Spleen (tissue), 11 donors: ENCODE results near the gene ABCB4. TPM values are rescaled to one million over a fixed set of nuclear protein-coding genes. Genes with fewer than 3 reads are reported as not detected.
"Not testable (repeated sequence)": the region's sequence is repeated elsewhere in the genome, so short reads cannot be mapped to it uniquely, and the experiment has no call there.

Source experiments
- DNase-seq: peaks from one replicate; pipeline ENCODE4 v3.0.0-alpha.2; 2020
- H3K27ac ChIP-seq, 8 donors: fragments of 200-600 bp; sonication (generic) in 7 of 8; 1 replicate in 4 of 8; 2 replicates in 4 of 8; pipeline versions ENCODE4 v1.5.0 to v1.8.0; 2016 to 2021; ENCODE audit warnings: inconsistent platforms in 4 of 8, mild to moderate bottlenecking in 4 of 8, moderate library complexity in 1 of 8
- H3K27me3 ChIP-seq, 7 donors: fragments of 200-600 bp; sonication (generic) in 6 of 7; replicated peaks in 1 of 7; 1 replicate in 4 of 7; 2 replicates in 3 of 7; pipeline versions ENCODE4 v1.5.0 to v1.8.0; 2016 to 2021; ENCODE audit warnings: inconsistent platforms in 3 of 7, mild to moderate bottlenecking in 1 of 7
- H3K36me3 ChIP-seq, 6 donors: fragments of 200-600 bp; sonication (generic) in 5 of 6; 1 replicate in 4 of 6; 2 replicates in 2 of 6; pipeline versions ENCODE4 v1.5.0 to v1.8.0; 2016 to 2021; ENCODE audit warnings: inconsistent platforms in 2 of 6
- H3K4me1 ChIP-seq, 6 donors: fragments of 200-600 bp; sonication (generic) in 5 of 6; 1 replicate in 3 of 6; 2 replicates in 3 of 6; pipeline versions ENCODE4 v1.5.0 to v1.8.0; 2016 to 2021; ENCODE audit warnings: inconsistent platforms in 3 of 6
- H3K4me3 ChIP-seq, 8 donors: fragments of 200-600 bp; sonication (generic) in 7 of 8; 1 replicate in 4 of 8; 2 replicates in 4 of 8; pipeline versions ENCODE4 v1.5.0 to v1.8.0; 2016 to 2021; ENCODE audit warnings: inconsistent platforms in 4 of 8, mild to moderate bottlenecking in 4 of 8, moderate library complexity in 2 of 8
- H3K9me3 ChIP-seq, 8 donors: fragments of 200-600 bp; sonication (generic) in 7 of 8; 1 replicate in 4 of 8; 2 replicates in 4 of 8; pipeline versions ENCODE4 v1.5.0 to v1.8.0; 2016 to 2021; ENCODE audit warnings: inconsistent platforms in 4 of 8
- POLR2A ChIP-seq, 3 donors: fragments of 450-650 bp; IDR thresholded peaks; one replicate each; pipeline ENCODE4 v1.5.1; 2017; ENCODE audit warnings: antibody characterized with exemption in 3 of 3, mild to moderate bottlenecking in 1 of 3
- POLR2AphosphoS5 ChIP-seq, 3 donors: sonication (generic); formaldehyde crosslinking; IDR thresholded peaks; one replicate each; pipeline ENCODE4 v1.5.1; 2017; ENCODE audit warnings: antibody characterized with exemption in 3 of 3
- WGBS, 5 donors: extraction: QIAGEN DNeasy Blood & Tissue Kit in 3 of 5; methylation state at CpG; one replicate each; pipeline versions ENCODE4 v1.1.5 to v1.1.7; 2013 to 2018; 5-methylcytosine and 5-hydroxymethylcytosine counted together
- intact Hi-C: fragments of 100-400 bp; cut with DNase I; formaldehyde crosslinking; loops from one replicate; pipeline ENCODE4 v1.15.0; 2023; ENCODE audit warnings: low total_unique reads
- polyA plus RNA-seq, 3 donors: library from polyadenylated mRNA; stranded (reverse); fragments of 200-250 nt; gene quantifications; one replicate each; pipeline ENCODE4 v1.2.1, GENCODE V29; 2013
- total RNA-seq, 7 donors: library from RNA; depleted of rRNA in 3 of 7; stranded (reverse); fragments of >200 nt in 3 of 7; fragmentation: NEBNext Ultra II Directional in 4 of 7; extraction: Animal tissue kit (Norgen Biotek cat#: 25700) in 4 of 7; gene quantifications; one replicate each; pipeline versions ENCODE4 v1.1.0 to v1.2.1, GENCODE V29; 2016 to 2021
- TF ChIP-seq, protein P1 (sequence below), 11 experiments: fragments of 200-600 bp in 7 of 11; fragments of 450-650 bp in 4 of 11; sonication (generic) in 4 of 11; IDR thresholded peaks in 8 of 11; conservative IDR thresholded peaks in 3 of 11; 1 replicate in 7 of 11; 2 replicates in 4 of 11; pipeline versions ENCODE4 v1.4.0 to v1.8.0; 2016 to 2021; ENCODE audit warnings: antibody characterized with exemption in 11 of 11, inconsistent platforms in 4 of 11, mild to moderate bottlenecking in 1 of 11
- donor health status: healthy with polysubstance abuse.
- donor health status: DM: no; HTN: no; CAD: no; lungs with moderate emphysema.
- donor health status: DM: no; HTN: no; CAD: no.
- donor health status: Bipolar disorder and iron deficiency.
- donor health status: healthy.
- donor health status: DM: no; HTN: no; CAD: no.
- donor health status: DM: yes; HTN: yes; CAD: no.

ABCB4 gene
- total and polyA plus RNA-seq, 10 donors, result 12.1 to 37.5 (median 21.7) TPM

- H3K4me1 ChIP-seq, result peaks cover 6 to 55% (median 34%) of the 10 kb centered on the region in 6 donors
These were observed 1.5 kb downstream of the ABCB4 start for GRCh38 chr7:87473986-87474385.

DNA sequence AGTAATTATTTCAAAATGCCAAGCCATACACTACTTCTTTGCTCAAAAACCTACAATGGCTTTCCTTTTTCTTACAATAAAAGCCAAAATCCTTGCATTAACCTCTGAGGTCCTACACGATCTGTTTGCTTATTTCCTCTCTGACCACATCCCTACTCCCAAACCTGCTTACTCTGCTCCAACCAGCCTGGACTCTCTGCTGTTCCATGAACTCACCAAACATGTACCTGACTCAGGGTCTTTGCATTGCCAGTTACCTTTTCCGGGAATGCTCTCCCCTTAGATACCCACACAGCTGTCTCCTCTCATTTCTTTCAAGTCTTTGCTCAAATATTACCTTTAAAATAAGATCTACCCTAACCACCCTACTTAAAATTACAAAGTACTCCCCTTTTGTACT lies 2.3 kb downstream of the ABCB4 start:
- H3K4me1 ChIP-seq, result peaks cover 6 to 58% (median 34%) of the 10 kb centered on the region in 6 donors
- WGBS, 5 donors, result 39 to 69% (median 66%) methylated on average over 2 of the region's 2 CpGs
- no peaks in the 10 kb centered on the region for H3K9me3 ChIP-seq
- no peaks in the 10 kb centered on the region for H3K36me3 ChIP-seq
- TF ChIP-seq POLR2AphosphoS5 (IDR thresholded peaks at IDR 0.05), result no peak
- no peak for TF ChIP-seq POLR2A (IDR thresholded peaks at IDR 0.05)
- TF ChIP-seq, protein P1, sequence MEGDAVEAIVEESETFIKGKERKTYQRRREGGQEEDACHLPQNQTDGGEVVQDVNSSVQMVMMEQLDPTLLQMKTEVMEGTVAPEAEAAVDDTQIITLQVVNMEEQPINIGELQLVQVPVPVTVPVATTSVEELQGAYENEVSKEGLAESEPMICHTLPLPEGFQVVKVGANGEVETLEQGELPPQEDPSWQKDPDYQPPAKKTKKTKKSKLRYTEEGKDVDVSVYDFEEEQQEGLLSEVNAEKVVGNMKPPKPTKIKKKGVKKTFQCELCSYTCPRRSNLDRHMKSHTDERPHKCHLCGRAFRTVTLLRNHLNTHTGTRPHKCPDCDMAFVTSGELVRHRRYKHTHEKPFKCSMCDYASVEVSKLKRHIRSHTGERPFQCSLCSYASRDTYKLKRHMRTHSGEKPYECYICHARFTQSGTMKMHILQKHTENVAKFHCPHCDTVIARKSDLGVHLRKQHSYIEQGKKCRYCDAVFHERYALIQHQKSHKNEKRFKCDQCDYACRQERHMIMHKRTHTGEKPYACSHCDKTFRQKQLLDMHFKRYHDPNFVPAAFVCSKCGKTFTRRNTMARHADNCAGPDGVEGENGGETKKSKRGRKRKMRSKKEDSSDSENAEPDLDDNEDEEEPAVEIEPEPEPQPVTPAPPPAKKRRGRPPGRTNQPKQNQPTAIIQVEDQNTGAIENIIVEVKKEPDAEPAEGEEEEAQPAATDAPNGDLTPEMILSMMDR (IDR thresholded peaks at IDR 0.05 in 8 of 11, conservative IDR thresholded peaks at IDR 0.05 in 3 of 11), result no peak
- peaks cover 0 to 23% (median 11%) of the 10 kb centered on the region in 7 donors for H3K27me3 ChIP-seq
- H3K4me3 ChIP-seq, result no peak overlapping the region
- no peak for DNase-seq
- intact Hi-C loops, result no loop called here
- no peak overlapping the region for H3K27ac ChIP-seq

More at GRCh38 chr7:87473986-87474385, 1.5 kb downstream of the ABCB4 start:
- peak overlapping the region in 5 of 8 donors; percentile 78 to 92 (median 87) for H3K27ac ChIP-seq
- peaks cover 0 to 23% (median 11%) of the 10 kb centered on the region in 7 donors for H3K27me3 ChIP-seq
- 30 to 49% (median 41%) methylated on average over 2 of the region's 2 CpGs for whole genome bisulfite sequencing, 5 donors
- peak overlapping the region in 2 of 8 donors; percentile 57 to 78 for H3K4me3 ChIP-seq
- intact Hi-C loops, result no loop called here
- DNase-seq, result no peak
- H3K9me3 ChIP-seq, result no peaks in the 10 kb centered on the region
- H3K36me3 ChIP-seq, result no peaks in the 10 kb centered on the region
- no peak for TF ChIP-seq POLR2AphosphoS5 (IDR thresholded peaks at IDR 0.05)
- TF ChIP-seq POLR2A (IDR thresholded peaks at IDR 0.05), result no peak
- TF ChIP-seq, protein P1 (IDR thresholded peaks at IDR 0.05 in 8 of 11, conservative IDR thresholded peaks at IDR 0.05 in 3 of 11), result no peak

DNA sequence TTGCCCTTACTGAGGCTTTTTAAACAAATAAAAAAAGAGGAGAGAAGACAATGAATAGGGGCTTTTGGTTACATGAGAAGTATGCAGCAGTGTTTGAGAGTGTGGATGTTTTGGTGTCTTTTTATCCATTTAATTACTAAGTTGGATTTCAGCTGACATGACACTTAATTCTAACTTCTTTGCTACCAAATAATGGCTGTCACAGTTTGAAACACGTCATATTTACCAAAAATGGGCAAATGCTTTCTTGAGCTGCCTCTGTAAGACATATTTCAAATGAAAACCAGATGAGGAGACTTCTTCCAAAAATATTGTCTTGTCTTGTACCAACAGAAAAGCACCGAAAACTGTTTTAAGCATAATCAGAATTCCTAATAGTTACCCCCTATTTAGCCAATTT lies 4.0 kb downstream of the ABCB4 start:
- 84 to 91% (median 87%) methylated on average over 2 of the region's 2 CpGs for WGBS, 5 donors
- no peak overlapping the region for H3K4me3 ChIP-seq
- no peaks in the 10 kb centered on the region for H3K9me3 ChIP-seq
- no peak overlapping the region for H3K27ac ChIP-seq
- H3K4me1 ChIP-seq, result peaks cover 6 to 52% (median 34%) of the 10 kb centered on the region in 6 donors
- TF ChIP-seq POLR2AphosphoS5 (IDR thresholded peaks at IDR 0.05) (no peak), POLR2A (IDR thresholded peaks at IDR 0.05) (no peak)
- TF ChIP-seq, protein P1 (IDR thresholded peaks at IDR 0.05 in 8 of 11, conservative IDR thresholded peaks at IDR 0.05 in 3 of 11), result no peak
- DNase-seq, result no peak
- H3K27me3 ChIP-seq, result peaks cover 0 to 22% (median 8%) of the 10 kb centered on the region in 7 donors
- H3K36me3 ChIP-seq, result no peaks in the 10 kb centered on the region
- intact Hi-C loops, result no loop called here

- H3K36me3 ChIP-seq, DNase-seq, H3K27ac ChIP-seq, H3K27me3 ChIP-seq, intact Hi-C loops, H3K9me3 ChIP-seq, H3K4me3 ChIP-seq: not testable (repeated sequence)
- H3K4me1 ChIP-seq, result peaks cover 5 to 30% (median 14%) of the 10 kb centered on the region in 6 donors
These were observed 6.3 kb downstream of the ABCB4 start for GRCh38 chr7:87469204-87469603.

DNA sequence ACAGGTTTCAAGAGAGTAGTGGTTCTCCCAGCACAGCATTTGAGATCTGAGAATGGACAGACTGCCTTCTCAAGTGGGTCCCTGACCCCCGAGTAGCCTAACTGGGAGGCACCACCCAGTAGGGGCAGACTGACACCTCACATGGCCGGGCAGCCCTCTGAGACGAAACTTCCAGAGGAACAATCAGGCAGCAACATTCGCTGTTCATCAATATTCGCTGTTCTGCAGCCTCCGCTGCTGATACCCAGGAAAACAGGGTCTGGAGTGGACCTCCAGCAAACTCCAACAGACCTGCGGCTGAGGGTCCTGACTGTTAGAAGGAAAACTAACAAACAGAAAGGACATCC lies 10.0 kb downstream of the ABCB4 start:
- H3K9me3 ChIP-seq, H3K4me3 ChIP-seq, H3K27me3 ChIP-seq, DNase-seq, intact Hi-C loops, H3K4me1 ChIP-seq, H3K27ac ChIP-seq: not testable (repeated sequence)
- WGBS, 5 donors, result 84 to 91% (median 89%) methylated on average over 7 of the region's 7 CpGs
- H3K36me3 ChIP-seq, result peaks cover 0 to 29% (median 0%) of the 10 kb centered on the region in 6 donors

GRCh38 chr7:87464830-87465533 lies 10.5 kb downstream of the ABCB4 start:
- intact Hi-C loops, H3K4me3 ChIP-seq: not testable (repeated sequence)
- 72 to 82% (median 75%) methylated on average over 16 of the region's 16 CpGs for WGBS, 5 donors

More at GRCh38 chr7:87464830-87465533, 10.5 kb downstream of the ABCB4 start:
- not testable (repeated sequence) for H3K27ac ChIP-seq, H3K9me3 ChIP-seq, H3K4me1 ChIP-seq, H3K27me3 ChIP-seq, DNase-seq
- peaks cover 0 to 31% (median 0%) of the 10 kb centered on the region in 6 donors for H3K36me3 ChIP-seq
